HL-60 (cell line): ENCODE data around the gene FHIT.

Source experiments
- CTCF ChIP-seq: IDR thresholded peaks from one replicate; pipeline ENCODE4 v1.5.1; 2011; ENCODE audit warnings: low read length, control low read depth, inconsistent platforms; ENCODE audit not compliant: insufficient read depth
- GABPA ChIP-seq: IDR thresholded peaks from 2 replicates; pipeline ENCODE4 v1.6.1; 2012; ENCODE audit warnings: low read depth

- TF ChIP-seq CTCF = no peak
- TF ChIP-seq GABPA = no peak
These were observed 176.5 kb downstream of the FHIT start for GRCh38 chr3:61074783-61075182.
